HEK293 (cell line): Measurements from ENCODE around the gene GPR18.

ENCODE experiments used
- ATF2 ChIP-seq: fragments of 450-650 bp; formaldehyde crosslinking; IDR thresholded peaks from 2 replicates; pipeline ENCODE4 v1.5.1; 2016; ENCODE audit warnings: missing biosample characterization, missing genetic modification characterization, low read depth
- CTCF ChIP-seq: fragments of 450-650 bp; formaldehyde crosslinking; IDR thresholded peaks from 2 replicates; pipeline ENCODE4 v1.5.1; 2016; ENCODE audit warnings: missing biosample characterization, missing genetic modification characterization
- MZF1 ChIP-seq: fragments of 450-650 bp; formaldehyde crosslinking; IDR thresholded peaks from 2 replicates; pipeline ENCODE4 v1.5.1; 2017; ENCODE audit warnings: missing biosample characterization, missing genetic modification characterization, borderline replicate concordance
- REST ChIP-seq: fragments of 450-650 bp; formaldehyde crosslinking; IDR thresholded peaks from 2 replicates; pipeline ENCODE4 v1.5.1; 2016; ENCODE audit warnings: missing biosample characterization, missing genetic modification characterization
- YY1 ChIP-seq: fragments of 450-650 bp; formaldehyde crosslinking; IDR thresholded peaks from 2 replicates; pipeline ENCODE4 v1.5.1; 2018; ENCODE audit warnings: missing biosample characterization, missing genetic modification characterization
- ZBTB11 ChIP-seq: fragments of 450-650 bp; formaldehyde crosslinking; conservative IDR thresholded peaks from 2 replicates; pipeline ENCODE4 v1.5.1; 2016; ENCODE audit warnings: low read depth, missing biosample characterization, missing genetic modification characterization
- ZBTB7A ChIP-seq: fragments of 450-650 bp; formaldehyde crosslinking; IDR thresholded peaks from 2 replicates; pipeline ENCODE4 v1.5.1; 2016; ENCODE audit warnings: low read depth, missing biosample characterization, missing genetic modification characterization
- ZNF146 ChIP-seq: fragments of 450-650 bp; formaldehyde crosslinking; IDR thresholded peaks from 2 replicates; pipeline ENCODE4 v1.5.1; 2016; ENCODE audit warnings: missing biosample characterization, missing genetic modification characterization
- ZNF311 ChIP-seq: fragments of 450-650 bp; formaldehyde crosslinking; IDR thresholded peaks from 2 replicates; pipeline ENCODE4 v1.5.1; 2017; ENCODE audit warnings: missing biosample characterization, missing genetic modification characterization, borderline replicate concordance
- ZNF48 ChIP-seq: fragments of 450-650 bp; formaldehyde crosslinking; IDR thresholded peaks from 2 replicates; pipeline ENCODE4 v1.5.1; 2016; ENCODE audit warnings: missing biosample characterization, missing genetic modification characterization
- ZNF555 ChIP-seq: fragments of 450-650 bp; formaldehyde crosslinking; conservative IDR thresholded peaks from 2 replicates; pipeline ENCODE4 v1.5.1; 2017; ENCODE audit warnings: missing biosample characterization, mild to moderate bottlenecking, missing genetic modification characterization, inconsistent platforms
- ZNF654 ChIP-seq: fragments of 450-650 bp; formaldehyde crosslinking; IDR thresholded peaks from 2 replicates; pipeline ENCODE4 v1.5.1; 2016; ENCODE audit warnings: low read depth, missing biosample characterization, missing genetic modification characterization

- TF ChIP-seq ZBTB11 (tag by site-specific recombination) (no peak), ZBTB7A (no peak), ZNF311 (no peak), MZF1 (tag by site-specific recombination) (no peak), REST (tag by site-specific recombination) (no peak), CTCF (no peak), ZNF146 (tag by site-specific recombination) (no peak), ZNF48 (no peak), ZNF654 (tag by site-specific recombination) (no peak), ATF2 (tag by site-specific recombination) (no peak), YY1 (no peak), ZNF555 (tag by site-specific recombination) (no peak)
Observed at GRCh38 chr13:99296398-99296797, 38.2 kb upstream of the GPR18 start.
